GM23338 (cell line): ENCODE measurements around the gene RLN2.

Experiments
- CREB1 ChIP-seq: fragments of 250-450 bp; sonication (Bioruptor Pico); IDR thresholded peaks from 2 replicates; pipeline ENCODE4 v1.5.0; 2020; ENCODE audit warnings: low read depth, mild to moderate bottlenecking, moderate library complexity
- EZH2 ChIP-seq: fragments of 200-600 bp; sonication (generic); IDR thresholded peaks from one replicate; pipeline ENCODE4 v1.8.0; 2017; ENCODE audit warnings: antibody characterized with exemption, mild to moderate bottlenecking, low read depth; ENCODE audit not compliant: unreplicated experiment
- EZH2phosphoT487 ChIP-seq: fragments of 200-600 bp; sonication (generic); IDR thresholded peaks from one replicate; pipeline ENCODE4 v1.8.1; 2018; ENCODE audit warnings: antibody characterized with exemption; ENCODE audit not compliant: unreplicated experiment
- POLR2AphosphoS5 ChIP-seq: IDR thresholded peaks from 2 replicates; pipeline ENCODE4 v1.6.1; 2016; ENCODE audit warnings: antibody characterized with exemption, low read depth
- REST ChIP-seq: IDR thresholded peaks from one replicate; pipeline ENCODE4 v1.6.1; 2018; ENCODE audit warnings: antibody characterized with exemption; ENCODE audit not compliant: unreplicated experiment
- TF ChIP-seq, protein P1 (sequence below), 2 experiments: fragments of 200-600 bp in 1 of 2; sonication (generic) in 1 of 2; conservative IDR thresholded peaks; 2 replicates each; pipeline versions ENCODE4 v1.5.1 to v1.6.1; 2016 to 2017; ENCODE audit warnings: antibody characterized with exemption in 2 of 2, low read depth in 2 of 2, mild to moderate bottlenecking in 2 of 2, moderate library complexity in 1 of 2

DNA sequence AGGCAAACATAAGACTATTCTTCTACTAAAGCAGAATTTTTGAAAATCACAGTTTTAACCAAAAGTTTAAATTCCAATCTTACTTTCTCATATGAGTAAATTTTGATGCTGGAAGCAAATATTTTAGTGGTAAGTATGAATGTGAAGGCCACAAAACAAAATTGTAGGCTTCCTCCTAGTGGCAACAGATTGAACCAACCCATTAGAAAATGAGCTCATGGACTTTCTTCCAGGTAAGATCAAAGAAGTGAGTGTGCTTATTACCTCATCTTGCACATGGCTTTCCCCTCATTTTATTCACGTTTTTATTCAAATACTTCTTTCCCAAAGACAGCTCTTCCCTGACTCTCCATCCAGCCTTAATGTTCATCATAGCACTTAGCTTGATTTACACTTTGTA is 16.5 kb upstream of the RLN2 start:
- no peak for TF ChIP-seq POLR2AphosphoS5
- no peak for TF ChIP-seq EZH2
- TF ChIP-seq REST = no peak
- TF ChIP-seq, protein P1, sequence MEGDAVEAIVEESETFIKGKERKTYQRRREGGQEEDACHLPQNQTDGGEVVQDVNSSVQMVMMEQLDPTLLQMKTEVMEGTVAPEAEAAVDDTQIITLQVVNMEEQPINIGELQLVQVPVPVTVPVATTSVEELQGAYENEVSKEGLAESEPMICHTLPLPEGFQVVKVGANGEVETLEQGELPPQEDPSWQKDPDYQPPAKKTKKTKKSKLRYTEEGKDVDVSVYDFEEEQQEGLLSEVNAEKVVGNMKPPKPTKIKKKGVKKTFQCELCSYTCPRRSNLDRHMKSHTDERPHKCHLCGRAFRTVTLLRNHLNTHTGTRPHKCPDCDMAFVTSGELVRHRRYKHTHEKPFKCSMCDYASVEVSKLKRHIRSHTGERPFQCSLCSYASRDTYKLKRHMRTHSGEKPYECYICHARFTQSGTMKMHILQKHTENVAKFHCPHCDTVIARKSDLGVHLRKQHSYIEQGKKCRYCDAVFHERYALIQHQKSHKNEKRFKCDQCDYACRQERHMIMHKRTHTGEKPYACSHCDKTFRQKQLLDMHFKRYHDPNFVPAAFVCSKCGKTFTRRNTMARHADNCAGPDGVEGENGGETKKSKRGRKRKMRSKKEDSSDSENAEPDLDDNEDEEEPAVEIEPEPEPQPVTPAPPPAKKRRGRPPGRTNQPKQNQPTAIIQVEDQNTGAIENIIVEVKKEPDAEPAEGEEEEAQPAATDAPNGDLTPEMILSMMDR (conservative IDR thresholded peaks at IDR 0.05; ENCODE audit: low read depth in 2 of 2) = peak; percentile 31 to 40; a peak in 2 of 4 replicates
- no peak for TF ChIP-seq EZH2phosphoT487
- no peak for TF ChIP-seq CREB1 (CRISPR knock-in tag)
